NCI-H2081 treated with DMSO at 0.1 percent for 48 hours (cell line): Measurements from ENCODE around the gene LRRD1.
"Not testable (repeated sequence)": the region's sequence is repeated elsewhere in the genome, so short reads cannot be mapped to it uniquely, and the experiment has no call there.

Experiments used
- DNase-seq: peaks from one replicate; lab custom pipeline; 2025; lab: John Stamatoyannopoulos, UW

LRRD1 gene

DNA sequence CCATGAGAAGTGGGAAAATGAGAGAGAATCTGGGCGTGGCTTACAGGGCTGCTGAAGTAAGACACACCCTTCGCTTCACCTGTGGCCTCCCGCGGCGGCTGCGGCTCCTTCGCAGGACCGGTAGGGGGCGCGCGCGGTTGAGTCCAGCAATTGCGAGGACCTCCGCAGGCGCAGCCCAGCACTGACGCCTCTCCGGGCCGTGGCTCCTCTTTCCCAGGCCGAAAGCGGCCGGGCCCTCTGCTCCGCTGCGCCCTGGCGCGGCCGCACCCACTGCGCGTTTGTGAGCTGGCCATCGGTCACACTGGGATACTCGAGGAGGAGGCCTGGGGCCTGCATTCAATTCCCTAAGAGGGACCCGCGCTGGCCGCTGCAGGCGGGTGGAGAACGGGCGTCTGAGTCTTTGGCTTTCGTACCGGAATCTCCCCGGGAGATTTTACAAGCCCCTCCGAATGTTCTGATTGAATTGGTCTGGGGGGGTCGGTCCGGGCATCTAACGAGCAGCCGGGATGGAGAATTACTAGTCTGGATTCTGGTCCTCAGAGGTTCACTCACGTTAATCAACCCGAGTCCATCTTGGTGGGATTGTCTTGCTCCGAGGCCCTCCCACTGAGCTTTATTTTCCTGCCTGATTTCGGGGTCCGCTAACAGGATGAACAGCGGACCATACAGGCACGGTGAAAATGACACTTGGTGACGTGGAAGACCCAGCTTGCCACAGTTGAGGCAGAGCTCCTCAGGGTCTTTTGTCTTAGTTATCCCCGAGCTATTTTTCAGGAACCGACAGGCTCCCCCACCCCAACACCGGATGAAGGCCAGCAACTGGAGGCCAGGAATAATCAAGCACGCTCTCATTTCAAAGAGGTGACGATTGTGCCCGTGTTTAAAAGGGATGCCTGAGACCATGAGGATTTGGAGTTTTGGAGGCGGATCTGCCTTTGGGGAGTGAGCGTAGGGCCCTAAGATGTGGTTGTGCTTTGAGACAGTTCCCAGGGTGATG, at the start of gene LRRD1:
LRRD1 (minus strand) TSS at position 215 of the 997 bp plus-strand sequence. CDS start 13,940 bp downstream, outside the sequence.
- peak; percentile 61 for DNase-seq

DNA sequence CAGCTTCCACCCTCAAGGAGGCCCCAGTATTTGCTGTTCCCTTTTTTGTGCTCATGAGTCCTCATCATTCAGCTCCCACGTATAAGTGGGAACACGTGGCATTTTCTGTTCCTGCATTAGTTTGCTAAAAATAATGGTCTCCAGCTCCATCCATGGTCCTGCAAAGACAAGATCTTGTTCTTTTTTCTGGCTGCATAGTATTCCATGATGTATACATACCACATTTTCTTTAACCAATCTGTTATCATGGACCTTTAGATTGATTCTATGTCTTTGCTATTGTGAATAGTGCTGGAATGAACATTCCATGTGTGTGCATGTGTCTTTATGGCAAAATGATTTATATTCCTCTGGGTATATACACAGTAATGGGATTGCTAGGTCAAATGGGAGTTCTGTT, 49.8 kb upstream of the LRRD1 start:
- DNase-seq: no peak

DNA sequence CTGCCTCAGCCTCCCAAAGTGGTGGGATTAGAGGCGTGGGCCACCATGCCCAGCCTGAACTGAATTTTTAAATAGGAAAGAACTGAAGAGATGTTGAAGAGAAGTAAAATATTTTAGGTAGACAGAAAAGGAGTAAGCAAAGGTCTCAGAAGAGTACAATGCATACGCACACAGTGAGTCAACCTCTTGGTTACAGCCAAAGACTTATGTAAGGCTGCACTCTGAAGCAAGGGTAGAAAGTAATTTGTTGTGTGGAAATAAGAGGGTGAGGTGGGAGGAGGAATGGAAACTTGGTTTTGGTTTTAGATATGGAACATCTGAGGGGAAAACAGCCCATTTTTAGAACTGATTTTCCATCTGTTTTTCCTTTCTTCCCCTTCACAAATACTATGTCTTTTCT, 49.2 kb upstream of the LRRD1 start:
- DNase-seq: no peak

DNA sequence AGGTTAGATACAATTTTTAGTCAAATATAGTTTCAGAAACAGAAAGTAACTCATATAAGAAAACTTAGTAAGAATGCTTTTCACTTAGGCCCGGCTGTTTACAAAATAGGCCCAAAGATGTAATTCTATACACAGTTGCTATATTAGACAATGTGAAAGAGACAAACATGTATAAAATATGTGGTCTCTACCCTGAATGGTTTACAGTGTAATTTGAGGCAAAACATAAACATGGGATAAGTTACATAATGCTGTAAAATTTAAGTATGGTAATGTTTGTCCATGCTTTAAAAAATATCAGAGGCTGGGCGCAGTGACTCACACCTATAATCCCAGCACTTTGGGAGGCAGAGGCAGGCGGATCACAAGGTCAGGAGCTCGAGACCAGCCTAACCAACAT, 48.0 kb upstream of the LRRD1 start:
- no peak for DNase-seq

DNA sequence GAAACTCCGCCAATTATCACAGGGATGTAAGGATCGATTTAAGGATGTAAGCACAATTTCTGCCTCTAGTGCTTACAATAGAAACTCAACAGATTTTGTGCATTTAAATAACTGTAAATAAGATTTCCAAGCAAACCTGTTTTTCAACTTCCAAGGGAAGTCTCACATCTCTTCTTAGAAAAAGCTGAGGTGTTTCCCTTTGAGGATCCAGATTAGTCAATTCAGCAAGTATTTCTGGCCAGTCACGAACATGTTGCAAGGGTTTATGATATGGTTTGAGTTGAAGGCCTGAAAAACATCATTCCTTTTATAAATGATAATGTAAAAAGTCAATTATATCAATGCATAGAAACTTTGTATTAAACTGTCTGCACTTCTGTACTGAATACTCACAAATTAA, 42.8 kb upstream of the LRRD1 start:
- DNase-seq: no peak

DNA sequence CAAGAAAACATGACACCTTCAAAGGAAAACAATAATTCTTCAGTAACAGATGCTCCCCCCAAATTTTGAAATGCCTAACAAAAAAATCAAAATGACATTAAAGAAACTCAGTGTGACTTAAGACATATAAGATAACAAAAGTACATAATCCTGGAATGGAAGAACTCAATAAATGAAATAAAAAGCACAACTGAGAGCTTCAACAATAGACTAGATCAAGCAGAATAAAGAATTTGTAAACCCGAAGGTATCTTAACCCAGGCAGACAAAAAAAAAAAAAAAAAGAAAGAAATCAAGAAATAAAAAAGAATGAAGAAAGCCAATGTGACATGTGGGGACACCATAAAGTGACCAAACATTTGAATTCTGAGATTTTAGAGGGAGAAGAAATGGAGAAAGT, 27.7 kb upstream of the LRRD1 start:
- DNase-seq: no peak

DNA sequence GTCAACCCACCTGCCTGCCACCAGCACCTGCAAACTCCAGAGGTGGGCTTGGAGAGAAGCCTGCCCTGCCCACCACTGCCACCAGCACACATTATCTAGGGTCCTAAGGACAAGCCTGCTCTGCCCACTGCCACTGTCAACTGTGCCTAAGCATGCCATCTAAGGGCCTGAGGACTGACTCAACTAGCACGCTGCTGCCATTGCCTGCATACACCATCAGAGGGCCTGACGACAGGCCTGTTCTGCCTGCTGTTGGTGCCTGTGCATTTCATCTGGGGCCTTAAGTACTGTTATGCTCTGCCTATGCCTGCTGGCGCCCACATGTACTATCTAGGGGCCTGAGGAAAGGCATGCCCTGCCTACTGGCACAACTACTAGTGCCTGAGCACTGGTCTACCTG, 27.0 kb upstream of the LRRD1 start:
- no peak for DNase-seq

DNA sequence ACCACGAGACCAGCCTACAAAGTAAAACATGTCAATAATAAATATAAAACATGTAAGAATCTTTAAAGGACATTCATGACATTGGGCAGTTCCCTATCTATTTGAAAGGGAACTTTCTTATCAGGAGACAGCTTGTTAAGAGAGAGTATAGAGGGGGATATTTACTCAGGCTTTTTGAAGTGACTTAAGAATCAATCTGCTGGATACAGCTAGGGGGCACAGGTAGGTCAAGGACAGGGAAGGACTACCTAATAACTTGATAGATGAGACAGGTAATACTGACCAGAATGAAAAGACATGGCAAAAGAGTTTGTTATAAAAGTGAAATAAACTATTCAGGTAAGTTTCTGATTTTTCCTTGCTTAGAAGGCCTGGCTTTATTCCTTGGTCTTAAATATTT, 21.8 kb upstream of the LRRD1 start:
- no peak for DNase-seq

DNA sequence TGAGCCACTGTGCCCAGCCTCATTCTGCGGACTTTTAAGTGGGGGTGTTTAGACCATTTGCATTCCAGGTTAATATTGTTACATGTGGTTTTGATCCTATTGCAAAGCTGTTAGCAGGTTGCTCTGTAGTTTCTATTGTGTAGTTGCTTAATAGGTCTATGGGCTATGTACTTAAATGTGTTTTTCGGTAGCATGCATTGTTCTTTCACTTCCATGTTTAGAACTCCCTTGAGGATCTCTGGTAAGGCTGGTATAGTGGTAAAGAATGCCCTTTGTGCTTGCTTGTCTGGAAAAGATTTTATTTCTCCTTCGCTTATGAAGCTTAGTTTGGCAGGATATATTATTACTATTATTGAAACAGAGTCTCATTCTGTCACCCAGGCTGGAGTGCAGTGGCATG, 13.4 kb upstream of the LRRD1 start:
- DNase-seq: no peak

DNA sequence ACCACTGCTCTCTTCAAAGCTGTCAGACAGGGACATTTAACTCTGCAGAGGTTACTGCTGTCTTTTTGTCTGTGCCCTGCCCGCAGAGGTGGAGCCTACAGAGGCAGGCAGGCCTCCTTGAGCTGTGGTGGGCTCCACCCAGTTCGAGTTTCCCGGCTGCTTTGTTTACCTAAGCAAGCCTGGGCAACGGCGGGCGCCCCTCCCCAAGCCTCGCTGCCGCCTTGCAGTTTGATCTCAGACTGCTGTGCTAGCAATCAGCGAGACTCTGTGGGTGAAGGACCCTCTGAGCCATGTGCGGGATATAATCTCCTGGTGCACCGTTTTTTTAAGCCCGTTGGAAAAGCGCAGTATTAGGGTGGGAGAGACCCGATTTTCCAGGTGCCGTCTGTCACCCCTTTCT, 10.3 kb upstream of the LRRD1 start:
- not testable (repeated sequence) for DNase-seq

DNA sequence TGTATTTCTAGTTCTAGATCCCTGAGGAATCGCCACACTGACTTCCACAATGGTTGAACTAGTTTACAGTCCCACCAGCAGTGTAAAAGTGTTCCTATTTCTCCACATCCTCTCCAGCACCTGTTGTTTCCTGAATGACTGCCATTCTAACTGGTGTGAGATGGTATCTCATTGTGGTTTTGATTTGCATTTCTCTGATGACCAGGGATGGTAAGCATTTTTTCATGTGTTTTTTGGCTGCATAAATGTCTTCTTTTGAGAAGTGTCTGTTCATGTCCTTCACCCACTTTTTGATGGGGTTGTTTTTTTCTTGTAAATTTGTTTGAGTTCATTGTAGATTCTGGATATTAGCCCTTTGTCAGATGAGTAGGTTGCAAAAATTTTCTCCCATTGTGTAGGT, 5.4 kb upstream of the LRRD1 start:
- not testable (repeated sequence) for DNase-seq

DNA sequence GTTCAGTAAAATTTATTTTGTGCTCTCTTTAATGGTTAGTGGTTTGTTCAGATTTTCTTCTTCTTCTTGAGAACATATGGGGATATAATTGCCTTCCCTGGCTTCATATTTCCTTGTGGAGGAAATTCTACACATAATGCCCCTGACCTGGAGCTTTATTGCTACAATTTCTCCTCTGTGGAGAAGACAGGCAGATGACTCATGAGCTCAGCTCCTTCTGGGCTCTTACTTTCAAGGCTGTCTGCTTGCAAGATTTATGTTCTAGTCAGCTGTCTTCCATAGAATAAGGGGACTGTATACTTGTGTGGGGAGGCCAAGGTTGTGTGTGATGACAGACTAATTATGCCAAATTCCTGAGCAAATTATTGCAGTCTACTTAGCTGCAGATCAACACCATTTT, 1.6 kb downstream of the LRRD1 start:
- DNase-seq: no peak

DNA sequence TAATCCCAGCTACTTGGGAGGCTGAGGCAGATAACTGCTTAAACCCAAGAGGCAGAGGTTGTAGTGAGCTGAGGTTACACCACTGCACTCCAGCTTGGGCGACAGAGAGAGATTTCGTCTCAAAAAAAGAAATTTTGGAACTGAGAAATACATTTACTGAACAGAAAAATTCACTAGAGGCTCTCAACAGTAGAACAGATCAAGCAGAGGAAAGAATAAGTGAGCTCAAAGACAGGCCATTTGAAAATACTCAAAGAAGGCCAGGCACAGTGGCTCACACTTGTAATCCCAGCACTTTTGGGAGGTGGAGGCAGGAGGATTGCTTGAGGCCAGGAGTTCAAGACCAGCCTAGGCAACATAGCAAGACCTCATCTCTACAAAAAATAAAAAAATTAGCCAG, 9.4 kb downstream of the LRRD1 start:
- not testable (repeated sequence) for DNase-seq

DNA sequence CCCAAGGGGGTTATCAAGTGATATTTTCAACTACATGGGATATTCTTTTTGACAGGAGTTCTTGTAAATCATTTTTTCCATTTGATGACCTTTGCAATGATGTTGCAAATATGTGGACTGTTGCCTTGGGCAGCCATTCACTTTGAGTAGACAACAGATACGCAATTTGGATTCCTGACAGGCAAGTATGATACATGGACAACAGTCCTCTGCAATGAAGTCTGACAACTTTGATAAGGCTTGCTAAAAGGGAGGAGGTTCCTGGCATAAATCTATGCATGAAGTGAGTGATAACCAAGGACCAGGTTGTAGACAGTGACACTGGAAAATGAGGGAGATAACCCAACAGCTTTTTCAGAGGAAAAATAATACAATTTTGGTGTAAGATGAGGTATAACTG, 17.7 kb downstream of the LRRD1 start:
- DNase-seq: no peak

DNA sequence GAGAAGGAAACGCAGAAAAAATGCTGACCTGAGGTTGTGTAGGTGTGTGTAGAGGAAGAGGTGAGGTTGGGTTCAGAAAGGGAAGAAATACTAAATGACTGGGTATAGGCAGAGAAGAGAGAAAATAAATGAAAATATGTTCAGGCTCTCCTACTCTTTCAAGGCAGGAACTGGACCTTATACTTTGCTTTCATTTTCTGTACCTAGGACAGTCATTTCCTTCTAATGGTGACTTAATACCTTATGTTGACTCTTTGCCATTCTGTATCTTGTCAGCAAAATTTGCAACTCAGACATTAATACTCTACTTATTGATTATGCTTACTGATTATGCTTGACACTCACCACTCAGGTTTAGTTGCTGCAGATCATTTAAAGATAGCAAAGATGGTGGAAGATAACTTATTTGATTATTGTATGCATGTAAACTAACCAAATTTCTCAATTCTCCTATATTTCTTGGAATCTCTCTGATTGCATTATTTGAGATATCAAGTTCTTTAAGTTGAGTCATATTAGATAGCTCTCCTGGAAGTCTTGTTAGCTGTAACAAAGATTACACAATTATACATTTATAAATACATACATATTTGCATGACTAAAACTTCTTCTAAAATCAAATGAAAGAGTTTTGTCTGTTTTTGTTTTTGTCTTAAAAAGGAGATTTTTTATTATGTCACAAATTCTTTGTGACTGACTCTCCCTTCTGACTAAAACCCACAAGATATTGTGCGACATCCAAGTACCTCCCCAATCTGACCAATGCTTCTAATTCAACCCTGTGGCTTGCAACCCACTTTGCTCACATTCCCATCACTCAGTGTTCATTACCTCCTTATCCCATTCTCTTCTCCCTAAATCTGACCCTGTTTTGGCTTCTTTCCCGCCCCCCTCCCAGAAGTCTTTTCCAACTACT, 20.0 kb downstream of the LRRD1 start:
- DNase-seq: no peak

DNA sequence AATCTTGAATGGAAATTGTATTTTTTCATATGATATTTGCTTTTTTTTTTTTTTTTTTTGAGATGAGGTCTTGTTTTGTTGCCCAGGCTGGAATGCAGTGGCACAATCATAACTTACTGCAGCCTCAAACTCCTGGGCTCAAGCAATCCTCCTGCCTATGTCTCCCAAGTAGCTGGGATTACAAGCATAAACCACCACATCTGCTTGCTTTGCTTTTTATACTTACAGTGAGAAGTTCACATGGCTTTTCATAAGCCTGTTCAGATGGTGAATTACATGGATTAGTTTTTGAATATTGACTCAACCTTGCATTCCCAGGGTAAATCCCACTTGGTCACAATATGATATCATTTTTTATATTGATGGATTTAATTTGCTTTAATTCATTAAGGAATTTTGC, 22.0 kb downstream of the LRRD1 start:
- DNase-seq: no peak

DNA sequence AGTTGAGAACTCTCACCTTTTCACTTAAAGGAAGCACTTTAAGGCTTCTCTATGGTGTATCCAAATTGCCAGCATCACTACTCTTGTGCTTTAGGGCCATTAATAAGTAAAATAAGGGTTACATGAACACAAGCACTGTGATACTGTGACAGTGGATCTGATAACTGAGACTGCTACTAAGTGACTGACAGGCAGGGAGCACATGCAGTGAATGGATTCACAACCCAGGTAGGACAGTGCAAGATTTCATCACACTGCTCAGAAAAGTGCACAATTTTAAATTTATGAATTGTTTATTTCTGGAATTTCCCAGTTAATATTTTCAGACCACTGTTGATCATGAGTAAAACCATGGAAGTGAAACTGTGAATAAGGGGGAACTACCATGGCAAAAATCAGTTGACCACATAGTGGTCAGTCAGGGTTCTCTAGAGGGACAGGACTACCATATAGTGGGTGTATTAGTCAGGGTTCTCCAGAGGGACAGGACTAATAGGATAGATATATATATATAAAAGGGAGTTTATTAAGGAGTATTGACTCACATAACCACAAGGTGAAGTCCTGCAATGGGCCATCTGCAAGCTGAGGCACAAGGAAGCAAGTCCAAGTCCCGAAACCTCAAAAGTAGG, 23.7 kb downstream of the LRRD1 start:
- no peak for DNase-seq

DNA sequence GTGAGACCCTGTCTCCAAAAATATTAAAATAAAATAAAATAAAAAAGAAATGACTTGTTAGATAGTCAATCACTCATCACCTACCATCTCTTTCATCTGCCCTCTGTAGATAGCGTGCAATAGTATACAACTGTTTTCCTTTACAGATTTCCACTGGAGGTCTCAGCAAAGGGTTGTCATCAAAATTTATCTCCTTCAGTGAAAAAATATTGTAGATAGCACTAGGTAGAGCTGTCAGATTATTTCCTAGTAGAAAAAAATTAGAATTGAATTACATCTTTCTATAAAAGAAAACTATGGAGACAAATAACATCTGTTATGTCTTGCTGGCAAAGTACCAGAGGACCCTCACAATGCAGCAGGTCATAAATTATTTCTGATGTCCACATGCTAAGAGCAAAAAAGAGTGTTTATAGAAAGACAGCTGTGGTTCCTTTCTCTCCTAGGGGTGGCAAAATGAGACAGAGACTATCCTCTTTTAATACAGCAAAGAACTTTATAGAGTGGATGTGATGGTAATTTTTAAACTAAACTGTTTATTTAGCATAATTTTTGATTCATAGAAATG, 28.4 kb downstream of the LRRD1 start:
- no peak for DNase-seq

DNA sequence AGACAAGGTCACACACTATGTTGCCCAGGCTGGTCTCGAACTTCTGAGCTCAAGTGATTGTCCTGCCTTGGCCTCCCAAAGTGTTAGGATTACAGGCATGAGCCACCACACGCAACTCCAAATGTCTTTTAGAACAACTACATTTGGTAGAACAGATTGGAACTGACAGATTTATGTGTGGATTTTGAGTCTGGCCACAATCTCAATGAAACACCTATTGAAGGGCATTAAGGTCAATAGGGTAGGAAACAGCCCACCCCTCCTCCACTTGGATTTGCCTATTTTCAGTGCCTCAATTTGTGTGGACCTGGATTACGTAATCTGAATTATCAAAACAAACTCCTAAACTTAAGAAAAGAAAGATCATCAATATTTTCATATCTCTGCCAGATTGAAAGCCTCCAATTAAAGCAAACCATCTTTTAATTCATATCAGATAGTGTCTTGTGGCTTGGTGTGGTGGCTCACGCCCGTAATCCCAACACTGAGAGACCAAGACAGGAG, 29.2 kb downstream of the LRRD1 start:
- DNase-seq: no peak

DNA sequence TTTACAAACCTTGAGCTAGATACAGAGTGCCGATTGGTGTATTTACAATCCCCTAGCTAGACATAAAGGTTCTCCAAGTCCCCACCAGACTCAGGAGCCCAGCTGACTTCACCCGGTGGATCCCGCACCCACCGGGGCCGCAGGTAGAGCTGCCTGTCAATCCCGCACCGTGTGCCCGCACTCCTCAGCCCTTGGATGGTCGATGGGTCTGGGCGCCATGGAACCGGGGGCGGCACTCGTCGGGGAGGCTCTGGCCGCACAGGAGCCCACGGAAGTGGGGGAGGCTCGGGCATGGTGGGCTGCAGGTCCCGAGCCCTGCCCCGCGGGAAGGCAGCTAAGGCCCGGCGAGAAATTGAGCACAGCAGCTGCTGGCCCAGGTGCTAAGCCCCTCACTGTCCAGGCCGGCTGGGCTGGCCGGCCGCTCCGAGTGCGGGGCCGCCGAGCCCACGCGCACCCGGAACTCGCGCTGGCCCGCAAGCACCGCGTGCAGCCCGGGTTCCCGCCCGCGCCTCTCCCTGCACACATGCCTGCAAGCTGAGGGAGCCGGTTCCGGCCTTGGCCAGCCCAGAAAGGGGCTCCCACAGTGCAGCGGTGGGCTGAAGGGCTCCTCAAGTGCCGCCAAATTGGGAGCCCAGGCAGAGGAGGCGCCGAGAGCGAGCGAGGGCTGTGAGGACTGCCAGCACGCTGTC, 35.6 kb downstream of the LRRD1 start:
- not testable (repeated sequence) for DNase-seq

DNA sequence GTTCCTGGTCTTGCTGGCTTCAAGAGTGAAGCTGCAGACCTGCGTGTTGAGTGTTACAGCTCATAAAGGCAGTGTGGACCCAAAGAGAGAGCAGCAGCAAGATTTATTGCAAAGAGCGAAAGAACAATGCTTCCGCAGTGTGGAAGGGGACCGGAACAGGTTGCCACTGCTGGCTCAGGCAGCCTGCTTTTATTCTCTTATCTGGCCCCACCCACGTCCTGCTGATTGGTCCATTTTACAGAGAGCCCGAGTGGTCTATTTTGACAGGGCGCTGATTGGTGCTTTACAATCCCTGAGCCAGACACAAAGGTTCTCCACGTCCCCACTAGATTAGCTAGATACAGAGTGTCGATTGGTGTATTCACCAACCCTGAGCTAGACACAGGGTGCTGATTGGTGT, 36.2 kb downstream of the LRRD1 start:
- DNase-seq: not testable (repeated sequence)
